ENCODE results near the gene PCBD1.

The PCBD1 gene

DNA sequence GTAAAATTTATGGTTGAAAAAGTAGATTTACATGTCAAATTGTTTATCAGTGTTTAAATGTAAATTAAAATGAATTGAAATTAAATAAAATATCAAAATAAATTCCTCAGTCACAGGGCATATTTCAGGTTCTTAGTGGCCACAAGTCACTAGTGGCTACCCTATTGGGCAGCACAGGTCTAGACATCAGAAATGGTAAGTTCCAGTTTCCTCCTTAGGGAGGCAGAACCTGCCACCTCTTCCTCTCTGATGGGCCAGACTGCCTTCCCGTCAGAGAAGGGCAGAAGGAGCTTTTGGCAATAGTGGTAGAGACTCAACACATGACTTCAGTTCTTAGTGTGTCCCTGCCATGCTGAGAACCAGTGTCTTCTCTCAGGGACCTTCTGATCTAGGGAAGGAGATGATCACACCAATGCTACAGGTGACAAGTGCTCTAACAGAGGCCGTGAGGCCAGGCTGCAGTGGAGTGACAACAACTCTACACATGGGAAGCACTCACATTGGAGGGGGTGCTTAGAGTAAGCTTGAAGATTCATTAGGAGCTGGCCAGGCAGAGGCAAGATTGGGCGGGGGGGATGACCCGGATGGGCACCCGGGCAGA, 14.4 kb upstream of the PCBD1 start:
- H3K9me3 ChIP-seq (ENCODE audit: severe bottlenecking) = no peaks in the 10 kb centered on the region
- no peak overlapping the region; the same call in 1 of the 2 replicates for H3K27ac ChIP-seq
- no peak overlapping the region for H3K4me3 ChIP-seq (ENCODE audit: low read depth, low read length)
- DNase-seq = no peak
- no peaks in the 10 kb centered on the region for H3K36me3 ChIP-seq
- TF ChIP-seq, protein P1, sequence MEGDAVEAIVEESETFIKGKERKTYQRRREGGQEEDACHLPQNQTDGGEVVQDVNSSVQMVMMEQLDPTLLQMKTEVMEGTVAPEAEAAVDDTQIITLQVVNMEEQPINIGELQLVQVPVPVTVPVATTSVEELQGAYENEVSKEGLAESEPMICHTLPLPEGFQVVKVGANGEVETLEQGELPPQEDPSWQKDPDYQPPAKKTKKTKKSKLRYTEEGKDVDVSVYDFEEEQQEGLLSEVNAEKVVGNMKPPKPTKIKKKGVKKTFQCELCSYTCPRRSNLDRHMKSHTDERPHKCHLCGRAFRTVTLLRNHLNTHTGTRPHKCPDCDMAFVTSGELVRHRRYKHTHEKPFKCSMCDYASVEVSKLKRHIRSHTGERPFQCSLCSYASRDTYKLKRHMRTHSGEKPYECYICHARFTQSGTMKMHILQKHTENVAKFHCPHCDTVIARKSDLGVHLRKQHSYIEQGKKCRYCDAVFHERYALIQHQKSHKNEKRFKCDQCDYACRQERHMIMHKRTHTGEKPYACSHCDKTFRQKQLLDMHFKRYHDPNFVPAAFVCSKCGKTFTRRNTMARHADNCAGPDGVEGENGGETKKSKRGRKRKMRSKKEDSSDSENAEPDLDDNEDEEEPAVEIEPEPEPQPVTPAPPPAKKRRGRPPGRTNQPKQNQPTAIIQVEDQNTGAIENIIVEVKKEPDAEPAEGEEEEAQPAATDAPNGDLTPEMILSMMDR (IDR thresholded peaks at IDR 0.05; ENCODE audit: low read depth, low read length) = 0 out of 2 replicates have a peak, but pooled peaks have one; percentile 26
- no peaks in the 10 kb centered on the region for H3K27me3 ChIP-seq (ENCODE audit: insufficient read depth, low read depth, severe bottlenecking)

DNA sequence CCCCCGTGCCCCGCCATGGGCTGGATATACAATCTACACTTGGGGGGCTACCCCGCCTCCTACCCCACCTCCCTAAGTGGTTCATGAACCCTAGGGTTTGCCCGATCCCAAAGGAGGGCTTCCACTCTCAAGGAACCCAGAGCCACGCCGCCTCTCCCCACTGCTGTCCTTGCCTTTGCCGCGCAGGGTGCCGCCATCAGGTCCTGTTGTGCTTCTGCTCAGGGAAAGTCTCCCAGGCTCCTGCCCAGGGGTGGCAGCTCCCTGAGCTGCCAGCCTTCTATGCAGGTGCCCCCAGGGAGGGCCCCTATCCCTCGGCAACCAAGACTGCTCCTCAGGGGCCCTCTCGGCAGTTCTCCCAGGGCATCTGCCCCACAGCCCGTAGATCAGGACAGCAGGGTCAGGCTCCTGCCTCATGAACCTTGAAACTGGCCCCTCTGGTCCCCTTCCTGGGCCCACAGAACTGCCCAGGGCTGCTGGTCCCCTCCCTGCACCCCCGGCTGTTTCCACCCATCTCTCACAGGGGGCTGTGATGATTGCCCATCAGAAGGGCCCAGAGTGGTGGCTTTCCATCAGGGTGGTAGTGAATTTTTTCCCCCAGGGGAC, 13.0 kb upstream of the PCBD1 start:
- H3K27ac ChIP-seq = no peak overlapping the region
- no peaks in the 10 kb centered on the region for H3K27me3 ChIP-seq (ENCODE audit: insufficient read depth, low read depth, severe bottlenecking)
- no peak overlapping the region for H3K4me3 ChIP-seq (ENCODE audit: low read depth, low read length)
- no peak for DNase-seq
- no peaks in the 10 kb centered on the region for H3K9me3 ChIP-seq (ENCODE audit: severe bottlenecking)
- no peaks in the 10 kb centered on the region for H3K36me3 ChIP-seq
- TF ChIP-seq, protein P1 (IDR thresholded peaks at IDR 0.05; ENCODE audit: low read depth, low read length) = no peak

DNA sequence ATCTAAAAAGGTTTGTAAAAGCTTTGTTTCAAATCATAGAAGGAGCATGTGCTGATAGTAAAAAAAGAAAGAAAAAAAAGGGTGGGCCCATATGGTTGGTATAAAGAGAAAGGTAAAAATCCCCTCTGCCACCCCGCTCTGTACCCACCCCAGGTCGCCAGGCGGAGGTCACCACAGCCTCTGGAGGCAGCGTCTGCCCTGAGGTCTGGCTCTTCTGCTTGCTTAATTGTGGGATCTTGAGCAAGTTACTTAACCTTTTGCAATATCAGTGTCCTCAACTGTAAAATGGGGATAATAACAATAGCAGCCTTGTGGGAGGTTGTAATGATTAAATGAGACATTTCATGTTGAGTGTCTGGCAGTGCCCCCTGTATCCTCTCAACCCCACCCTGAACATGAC, 10.7 kb upstream of the PCBD1 start:
- Histone ChIP-seq H3K36me3 (no peaks in the 10 kb centered on the region), H3K9me3 (ENCODE audit: severe bottlenecking) (peaks cover 3% of the 10 kb centered on the region), H3K27ac (no peak overlapping the region), H3K4me3 (ENCODE audit: low read depth, low read length) (no peak overlapping the region), H3K27me3 (ENCODE audit: insufficient read depth, low read depth, severe bottlenecking) (no peaks in the 10 kb centered on the region)
- DNase-seq = no peak
- TF ChIP-seq, protein P1 (IDR thresholded peaks at IDR 0.05; ENCODE audit: low read depth, low read length) = no peak

DNA sequence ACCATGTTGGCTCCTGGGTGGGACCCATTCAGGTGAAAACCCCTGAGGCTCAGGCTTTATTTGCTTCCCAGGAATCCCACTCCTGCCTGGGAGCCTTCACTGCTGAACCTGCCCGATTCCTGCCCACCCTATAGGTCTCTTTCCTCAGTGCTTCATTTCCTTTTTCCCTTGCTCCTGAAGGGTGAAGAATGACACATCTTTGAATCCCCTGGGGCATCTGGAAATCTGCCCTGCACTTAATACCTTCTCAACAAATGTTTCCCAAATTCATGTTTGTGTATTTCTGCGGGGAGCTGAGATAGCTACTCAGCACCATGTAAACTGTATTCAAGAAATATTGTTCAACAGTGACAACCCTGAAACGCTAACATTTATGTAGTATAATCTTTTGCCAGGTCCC, 10.3 kb upstream of the PCBD1 start:
- Histone ChIP-seq H3K27ac (no peak overlapping the region), H3K27me3 (ENCODE audit: insufficient read depth, low read depth, severe bottlenecking) (no peaks in the 10 kb centered on the region), H3K9me3 (ENCODE audit: severe bottlenecking) (peaks cover 3% of the 10 kb centered on the region), H3K4me3 (ENCODE audit: low read depth, low read length) (no peak overlapping the region), H3K36me3 (no peaks in the 10 kb centered on the region)
- DNase-seq = no peak
- TF ChIP-seq, protein P1 (IDR thresholded peaks at IDR 0.05; ENCODE audit: low read depth, low read length) = no peak

DNA sequence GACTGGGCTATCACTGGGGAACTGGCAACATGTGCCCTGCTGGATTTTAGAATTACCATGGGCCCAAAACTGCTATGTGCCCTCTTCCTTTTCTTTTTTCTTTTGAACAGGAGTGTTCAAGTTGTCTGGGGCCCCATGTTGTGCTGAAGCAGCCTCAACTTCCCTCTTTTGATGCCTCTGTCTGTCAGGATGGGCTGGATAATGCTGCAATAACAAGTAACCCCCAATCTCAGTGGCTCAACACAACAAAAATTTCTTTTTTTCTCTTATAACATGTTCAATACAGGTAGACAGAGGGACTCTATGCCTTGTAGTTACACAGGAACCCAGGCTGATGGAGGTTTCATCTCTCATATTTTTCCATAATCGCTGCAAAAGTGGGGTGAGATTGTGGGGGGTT, 8.2 kb upstream of the PCBD1 start:
- Histone ChIP-seq H3K4me3 (ENCODE audit: low read depth, low read length) (no peak overlapping the region), H3K27me3 (ENCODE audit: insufficient read depth, low read depth, severe bottlenecking) (no peaks in the 10 kb centered on the region), H3K36me3 (no peaks in the 10 kb centered on the region), H3K9me3 (ENCODE audit: severe bottlenecking) (peaks cover 6% of the 10 kb centered on the region), H3K27ac (no peak overlapping the region)
- DNase-seq = no peak
- TF ChIP-seq, protein P1 (IDR thresholded peaks at IDR 0.05; ENCODE audit: low read depth, low read length) = no peak

DNA sequence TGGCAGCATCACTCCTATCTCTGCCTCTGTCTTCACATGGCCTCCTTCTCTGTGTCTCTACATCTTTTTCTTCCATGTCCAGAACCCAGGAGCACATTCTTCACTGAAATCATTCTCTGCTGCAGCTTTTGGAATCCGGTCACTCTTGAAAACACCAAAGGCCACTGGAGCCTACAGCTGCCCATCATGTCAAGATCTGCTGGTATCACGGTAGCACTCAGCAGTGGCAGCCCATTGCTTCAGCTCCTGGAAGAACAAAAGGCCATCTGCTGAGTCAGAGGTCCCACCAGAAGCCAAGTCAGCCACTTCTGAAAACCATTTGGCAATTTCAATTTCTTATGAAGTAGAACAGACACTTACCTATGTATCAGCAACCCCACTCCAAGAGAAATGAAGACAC, 6.1 kb upstream of the PCBD1 start:
- no peak overlapping the region for H3K4me3 ChIP-seq (ENCODE audit: low read depth, low read length)
- DNase-seq = no peak
- no peaks in the 10 kb centered on the region for H3K27me3 ChIP-seq (ENCODE audit: insufficient read depth, low read depth, severe bottlenecking)
- H3K27ac ChIP-seq = no peak overlapping the region
- H3K9me3 ChIP-seq (ENCODE audit: severe bottlenecking) = peaks cover 6% of the 10 kb centered on the region
- TF ChIP-seq, protein P1 (IDR thresholded peaks at IDR 0.05; ENCODE audit: low read depth, low read length) = no peak
- no peaks in the 10 kb centered on the region for H3K36me3 ChIP-seq

Measured in WERI-Rb-1 (cell line).